Lower leg skin (tissue), 3 donors: ENCODE measurements around the gene CLTCL1.

ENCODE experiments used
- CTCF ChIP-seq, 3 donors: fragments of 450-650 bp; IDR thresholded peaks; one replicate each; pipeline ENCODE4 v1.5.1; 2016; ENCODE audit warnings: antibody characterized with exemption in 3 of 3, mild to moderate bottlenecking in 3 of 3, moderate library complexity in 2 of 3
- POLR2A ChIP-seq, 2 donors: fragments of 450-650 bp; IDR thresholded peaks; one replicate each; pipeline ENCODE4 v1.6.1; 2016 to 2017; ENCODE audit warnings: antibody characterized with exemption in 2 of 2, mild to moderate bottlenecking in 1 of 2, moderate library complexity in 1 of 2

GRCh38 chr22:19181786-19182471 is 109.6 kb downstream of the CLTCL1 start:
- TF ChIP-seq CTCF (IDR thresholded peaks at IDR 0.05) (no peak), POLR2A (IDR thresholded peaks at IDR 0.05) (no peak)
